ENCODE data around the gene CSNK1D.

- TF ChIP-seq RAD21 (conservative IDR thresholded peaks at IDR 0.05) = no peak
- TF ChIP-seq CTCF (IDR thresholded peaks at IDR 0.05; ENCODE audit: poor library complexity, severe bottlenecking) = no peak
- TF ChIP-seq EZH2 (IDR thresholded peaks at IDR 0.05; ENCODE audit: borderline replicate concordance, insufficient read depth, low read length, poor library complexity, severe bottlenecking) = no peak
These were observed 37.7 kb downstream of the CSNK1D start for GRCh38 chr17:82235775-82236141.

Measured in neural cell (in vitro differentiated cells).